ENCODE data around the gene CNTN4.

The CNTN4 gene

DNA sequence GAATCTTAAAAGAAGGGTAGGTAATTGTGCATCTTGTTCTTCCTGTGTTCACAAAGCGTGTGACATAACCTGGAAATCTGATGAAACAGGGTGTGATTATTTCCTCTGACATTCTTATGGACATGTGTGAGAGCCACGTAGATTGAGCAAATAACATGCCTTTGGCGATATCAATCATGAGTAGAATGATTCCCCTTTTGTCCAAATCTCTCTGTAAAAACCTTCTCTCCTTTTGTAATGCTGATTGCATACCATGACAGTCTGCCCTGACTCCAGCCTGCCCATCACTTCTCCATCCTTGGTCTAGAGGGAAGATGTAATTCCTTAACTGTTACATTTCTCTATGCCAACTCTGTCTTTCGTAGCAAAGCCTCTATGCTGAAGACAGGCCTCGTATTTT lies 896.5 kb downstream of the CNTN4 start:
- ChIA-PET POLR2A (no interaction called here), CTCF (no interaction called here)
- no peak for DNase-seq (ENCODE audit: extremely low spot score)
- TF ChIP-seq CTBP1 (IDR thresholded peaks at IDR 0.05; ENCODE audit: borderline replicate concordance) (no peak), BHLHE40 (IDR thresholded peaks at IDR 0.05; ENCODE audit: borderline replicate concordance) (no peak), ZNF384 (IDR thresholded peaks at IDR 0.05) (no peak), SP1 (IDR thresholded peaks at IDR 0.05) (no peak), FOXK2 (IDR thresholded peaks at IDR 0.05) (no peak), L3MBTL2 (conservative IDR thresholded peaks at IDR 0.05) (no peak), FOXM1 (IDR thresholded peaks at IDR 0.05; ENCODE audit: borderline replicate concordance) (no peak)

DNA sequence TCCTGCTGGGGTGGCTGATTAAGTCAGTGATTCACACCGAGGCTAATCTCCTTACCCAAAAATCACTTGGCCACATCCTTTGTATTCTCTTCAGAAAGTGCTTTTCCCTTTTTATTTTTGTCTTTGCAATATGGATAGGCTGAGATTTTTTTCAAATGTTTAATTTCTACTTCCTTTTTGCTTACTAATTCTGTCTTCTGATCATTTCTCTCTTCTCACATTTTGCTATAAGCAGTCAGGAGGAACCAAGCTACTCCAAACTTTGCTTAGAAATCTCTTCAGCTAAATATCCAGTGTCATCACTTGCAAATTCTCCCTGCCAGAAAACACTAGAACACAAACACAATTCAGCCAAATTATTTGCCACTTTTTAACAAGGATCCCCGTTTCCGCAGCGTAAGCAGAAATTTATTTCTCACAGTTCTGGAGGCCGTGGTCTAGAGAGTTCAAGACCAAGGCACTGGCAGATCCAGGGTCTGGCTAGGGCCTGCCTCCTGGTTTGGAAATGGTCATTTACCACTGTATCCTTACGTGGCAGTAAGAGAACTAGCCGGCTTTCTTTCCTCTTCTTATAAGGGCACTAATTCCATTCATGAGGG lies 906.6 kb downstream of the CNTN4 start:
- TF ChIP-seq, protein P1, sequence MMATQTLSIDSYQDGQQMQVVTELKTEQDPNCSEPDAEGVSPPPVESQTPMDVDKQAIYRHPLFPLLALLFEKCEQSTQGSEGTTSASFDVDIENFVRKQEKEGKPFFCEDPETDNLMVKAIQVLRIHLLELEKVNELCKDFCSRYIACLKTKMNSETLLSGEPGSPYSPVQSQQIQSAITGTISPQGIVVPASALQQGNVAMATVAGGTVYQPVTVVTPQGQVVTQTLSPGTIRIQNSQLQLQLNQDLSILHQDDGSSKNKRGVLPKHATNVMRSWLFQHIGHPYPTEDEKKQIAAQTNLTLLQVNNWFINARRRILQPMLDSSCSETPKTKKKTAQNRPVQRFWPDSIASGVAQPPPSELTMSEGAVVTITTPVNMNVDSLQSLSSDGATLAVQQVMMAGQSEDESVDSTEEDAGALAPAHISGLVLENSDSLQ (IDR thresholded peaks at IDR 0.05), result no peak
- no peak for TF ChIP-seq SP1 (IDR thresholded peaks at IDR 0.05)
- ChIA-PET CTCF (no interaction called here), POLR2A (no interaction called here)
- DNase-seq (ENCODE audit: extremely low spot score), result no peak

DNA sequence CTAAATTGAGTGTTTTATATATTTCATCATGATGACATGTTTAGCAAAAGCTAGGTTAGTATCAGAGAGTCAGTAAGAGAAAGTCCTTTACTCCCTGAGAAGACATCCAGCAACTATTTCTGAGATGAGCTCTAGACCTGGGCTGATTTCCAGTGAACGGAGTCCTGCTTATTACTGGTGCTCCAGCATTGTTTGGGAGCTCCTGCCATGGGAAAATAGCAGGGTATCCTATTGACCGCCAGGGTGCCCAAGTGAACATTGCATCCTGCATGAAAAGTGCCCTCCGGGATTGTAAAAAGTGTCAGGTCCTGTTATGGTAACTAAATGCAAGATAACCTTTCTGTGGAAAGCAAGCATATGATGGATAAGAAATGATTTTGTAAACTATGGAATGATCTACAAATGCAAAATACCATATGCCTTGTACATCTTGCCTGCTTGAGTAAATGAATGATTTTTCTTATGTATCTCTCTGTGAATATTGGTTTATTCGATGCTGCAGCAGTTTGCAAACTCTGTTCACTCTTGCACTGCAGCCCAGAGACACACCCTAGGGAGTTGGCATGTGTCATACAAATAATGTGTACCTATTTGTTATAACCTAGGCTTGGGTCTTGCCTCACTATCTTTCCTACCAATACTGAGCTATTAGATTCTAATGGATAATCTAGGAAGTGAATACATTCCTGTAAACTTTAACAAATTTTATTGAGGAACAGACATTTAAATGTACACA lies 914.8 kb downstream of the CNTN4 start:
- CTCF ChIA-PET, result no interaction called here
- DNase-seq (ENCODE audit: extremely low spot score), result no peak
- POLR2A ChIA-PET, result interaction anchor here (0.6 kb wide), 1 partner anchor 18 kb away, joined by 3 read pairs; no protein-coding TSS in a partner anchor
- TF ChIP-seq CTBP1 (IDR thresholded peaks at IDR 0.05; ENCODE audit: borderline replicate concordance) (no peak), ARNT (IDR thresholded peaks at IDR 0.05) (no peak), SP1 (IDR thresholded peaks at IDR 0.05) (no peak)

DNA sequence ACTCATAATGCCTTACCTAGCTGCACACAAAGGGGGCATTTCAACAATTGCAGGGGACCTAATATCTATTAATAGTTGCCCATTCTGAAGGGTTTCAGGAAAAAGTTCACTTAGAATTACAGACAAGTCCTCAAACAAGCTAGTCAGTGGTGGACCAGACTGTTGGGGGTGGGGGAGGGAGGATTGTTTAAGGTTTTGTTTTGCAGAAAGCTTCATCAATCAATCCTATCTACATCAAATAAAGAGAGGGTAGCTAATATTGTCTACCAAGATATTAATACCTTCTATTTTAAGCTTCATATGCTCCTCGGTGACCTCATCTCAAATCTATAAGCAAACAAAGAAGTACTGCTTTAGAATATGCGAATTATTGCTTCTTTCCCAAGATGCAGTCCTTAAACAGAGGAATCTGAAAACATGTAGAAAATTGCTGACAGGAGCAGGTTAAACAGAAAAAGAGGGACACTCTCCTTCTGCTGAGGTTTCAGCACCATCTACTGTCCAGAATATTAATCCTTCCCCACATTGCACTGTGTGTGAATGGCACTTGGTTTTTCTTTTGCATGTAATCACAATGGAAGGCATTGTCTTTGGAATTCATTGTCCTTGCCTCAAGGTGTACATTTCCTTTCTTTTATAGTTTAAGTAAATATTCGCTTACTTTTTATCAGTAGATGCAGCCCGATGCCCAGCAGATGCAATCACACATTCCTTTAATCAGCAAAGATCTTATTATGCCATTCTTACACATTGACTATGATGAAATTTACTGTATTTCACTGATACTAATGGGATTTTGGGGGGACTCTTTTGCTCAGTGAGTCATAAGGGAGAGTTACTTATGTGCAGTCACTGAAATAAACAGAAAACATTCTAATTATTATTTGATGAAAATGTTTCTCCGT lies 916.8 kb downstream of the CNTN4 start:
- peak; percentile 6 for DNase-seq (ENCODE audit: extremely low spot score)
- CTCF ChIA-PET, result no interaction called here
- TF ChIP-seq LEF1 (IDR thresholded peaks at IDR 0.05; ENCODE audit: borderline replicate concordance), result no peak
- TF ChIP-seq ELF4 (IDR thresholded peaks at IDR 0.05), result no peak
- TF ChIP-seq ZNF384 (IDR thresholded peaks at IDR 0.05), result no peak
- TF ChIP-seq HDGF (IDR thresholded peaks at IDR 0.05; ENCODE audit: borderline replicate concordance), result no peak
- no peak for TF ChIP-seq SP1 (IDR thresholded peaks at IDR 0.05)
- no peak for TF ChIP-seq SUZ12 (IDR thresholded peaks at IDR 0.05)
- no peak for TF ChIP-seq TARDBP (IDR thresholded peaks at IDR 0.05)
- no peak for TF ChIP-seq CTBP1 (IDR thresholded peaks at IDR 0.05; ENCODE audit: borderline replicate concordance)
- no peak for TF ChIP-seq L3MBTL2 (conservative IDR thresholded peaks at IDR 0.05)
- no peak for TF ChIP-seq BHLHE40 (IDR thresholded peaks at IDR 0.05; ENCODE audit: borderline replicate concordance)
- POLR2A ChIA-PET, result no interaction called here

DNA sequence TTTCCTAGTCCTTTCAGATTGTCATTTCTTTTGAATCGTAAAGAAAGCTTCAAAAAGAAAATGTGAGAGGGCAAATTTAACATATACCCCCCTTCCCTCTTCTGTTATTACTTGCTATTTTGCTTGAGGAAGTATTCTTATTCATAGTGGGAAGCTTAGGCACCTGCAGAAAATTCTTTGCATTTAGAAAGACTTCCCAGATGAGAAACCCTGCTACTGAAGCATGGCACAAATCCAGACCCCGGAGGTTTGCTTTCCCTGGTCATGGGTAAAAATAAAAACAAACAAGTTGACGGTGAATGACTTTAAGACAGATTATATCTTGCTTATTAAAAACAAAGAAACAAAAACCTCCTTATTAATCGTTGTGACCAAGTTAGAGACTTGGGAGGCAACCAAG lies 917.6 kb downstream of the CNTN4 start:
- no peak for DNase-seq (ENCODE audit: extremely low spot score)
- TF ChIP-seq BHLHE40 (IDR thresholded peaks at IDR 0.05; ENCODE audit: borderline replicate concordance), result no peak
- TF ChIP-seq NFRKB (IDR thresholded peaks at IDR 0.05), result no peak
- TF ChIP-seq CTBP1 (IDR thresholded peaks at IDR 0.05; ENCODE audit: borderline replicate concordance), result no peak
- TF ChIP-seq ARNT (IDR thresholded peaks at IDR 0.05), result no peak
- TF ChIP-seq ELF4 (IDR thresholded peaks at IDR 0.05), result no peak
- no peak for TF ChIP-seq HDGF (IDR thresholded peaks at IDR 0.05; ENCODE audit: borderline replicate concordance)
- no peak for TF ChIP-seq ZNF384 (IDR thresholded peaks at IDR 0.05)
- CTCF ChIA-PET, result no interaction called here
- POLR2A ChIA-PET, result no interaction called here

DNA sequence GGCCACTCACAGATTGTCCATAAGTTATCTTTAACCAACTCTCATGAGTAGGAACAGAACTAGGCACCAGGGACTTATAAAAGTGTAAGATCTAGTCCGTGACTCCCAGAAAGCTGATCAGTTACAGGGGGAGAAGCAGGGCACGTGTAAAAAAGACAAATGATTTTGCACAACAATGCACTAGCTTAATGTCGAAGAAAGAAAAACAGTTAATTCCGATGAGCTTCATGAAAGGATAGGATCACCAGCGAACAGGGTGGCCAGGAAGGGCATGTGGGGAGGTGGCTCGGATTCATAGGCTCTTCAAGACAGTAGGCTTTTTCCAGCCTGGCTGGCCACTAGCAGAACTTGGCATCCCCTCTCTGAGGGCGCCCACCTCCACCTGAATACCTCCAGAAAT lies 921.5 kb downstream of the CNTN4 start:
- POLR2A ChIA-PET, result no interaction called here
- no peak for DNase-seq (ENCODE audit: extremely low spot score)
- CTCF ChIA-PET, result no interaction called here
- TF ChIP-seq SUZ12 (IDR thresholded peaks at IDR 0.05) (no peak), HDGF (IDR thresholded peaks at IDR 0.05; ENCODE audit: borderline replicate concordance) (no peak), L3MBTL2 (conservative IDR thresholded peaks at IDR 0.05) (no peak), NFRKB (IDR thresholded peaks at IDR 0.05) (no peak), LEF1 (IDR thresholded peaks at IDR 0.05; ENCODE audit: borderline replicate concordance) (no peak), FOXK2 (IDR thresholded peaks at IDR 0.05) (no peak), BHLHE40 (IDR thresholded peaks at IDR 0.05; ENCODE audit: borderline replicate concordance) (no peak)

DNA sequence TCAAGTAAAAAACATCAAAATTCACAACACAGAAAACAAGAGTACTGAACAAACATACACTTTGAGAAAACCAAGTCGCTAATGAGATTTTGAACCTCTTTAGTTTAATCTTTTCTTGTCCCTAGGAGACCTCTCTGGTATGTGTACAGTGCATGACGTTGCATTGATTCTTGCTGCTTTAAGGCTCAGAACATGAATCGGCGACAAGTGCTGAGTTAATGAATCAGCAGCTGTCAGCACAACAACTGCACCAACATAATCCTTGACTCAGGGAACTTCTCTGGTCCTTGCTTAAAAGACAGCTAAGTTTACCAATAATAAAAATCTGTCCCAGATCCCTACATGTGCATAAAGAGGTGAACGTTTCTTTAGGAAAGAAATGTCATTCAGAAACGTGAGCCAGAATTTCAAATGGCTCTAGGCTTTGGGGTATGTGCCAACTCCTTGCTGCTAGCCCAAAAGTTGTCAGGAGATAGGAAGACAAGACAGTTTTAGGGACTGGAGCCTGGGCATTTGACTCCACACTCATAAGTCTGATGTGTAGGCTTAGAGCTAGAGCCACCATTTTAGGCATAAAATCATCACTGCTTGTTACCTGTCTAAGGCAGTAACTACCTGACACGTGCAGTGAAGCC lies 924.6 kb downstream of the CNTN4 start:
- no peak for TF ChIP-seq ARNT (IDR thresholded peaks at IDR 0.05)
- TF ChIP-seq, protein P1 (IDR thresholded peaks at IDR 0.05), result no peak
- no peak for TF ChIP-seq CTBP1 (IDR thresholded peaks at IDR 0.05; ENCODE audit: borderline replicate concordance)
- TF ChIP-seq SP1 (IDR thresholded peaks at IDR 0.05), result no peak
- TF ChIP-seq L3MBTL2 (conservative IDR thresholded peaks at IDR 0.05), result no peak
- TF ChIP-seq FOXA1 (IDR thresholded peaks at IDR 0.05), result no peak
- TF ChIP-seq HDGF (IDR thresholded peaks at IDR 0.05; ENCODE audit: borderline replicate concordance), result no peak
- TF ChIP-seq SUZ12 (IDR thresholded peaks at IDR 0.05), result no peak
- TF ChIP-seq FOXM1 (IDR thresholded peaks at IDR 0.05; ENCODE audit: borderline replicate concordance), result no peak
- TF ChIP-seq ELF4 (IDR thresholded peaks at IDR 0.05), result no peak
- TF ChIP-seq FOXK2 (IDR thresholded peaks at IDR 0.05), result no peak
- no peak for TF ChIP-seq ZNF384 (IDR thresholded peaks at IDR 0.05)
- no peak for TF ChIP-seq NFRKB (IDR thresholded peaks at IDR 0.05)
- no peak for TF ChIP-seq BHLHE40 (IDR thresholded peaks at IDR 0.05; ENCODE audit: borderline replicate concordance)
- TF ChIP-seq TARDBP (IDR thresholded peaks at IDR 0.05), result no peak
- no peak for TF ChIP-seq LEF1 (IDR thresholded peaks at IDR 0.05; ENCODE audit: borderline replicate concordance)
- CTCF ChIA-PET, result no interaction called here
- POLR2A ChIA-PET, result no interaction called here
- DNase-seq (ENCODE audit: extremely low spot score), result no peak

Data from HEK293T (cell line).